ENCODE results near the gene SH3TC1. TPM values are rescaled to one million over a fixed set of nuclear protein-coding genes. Genes with fewer than 3 reads are reported as not detected.
A peak's percentile ranks its signal among the peaks of the same experiment; 100 is the strongest.

The SH3TC1 gene
- total and polyA plus RNA-seq, 10 of the 15 experiments (the other 5 are each of a cell fraction or from before 2014, with no cell fraction given) = 0.19 to 47.0 (median 18.4) TPM

DNA sequence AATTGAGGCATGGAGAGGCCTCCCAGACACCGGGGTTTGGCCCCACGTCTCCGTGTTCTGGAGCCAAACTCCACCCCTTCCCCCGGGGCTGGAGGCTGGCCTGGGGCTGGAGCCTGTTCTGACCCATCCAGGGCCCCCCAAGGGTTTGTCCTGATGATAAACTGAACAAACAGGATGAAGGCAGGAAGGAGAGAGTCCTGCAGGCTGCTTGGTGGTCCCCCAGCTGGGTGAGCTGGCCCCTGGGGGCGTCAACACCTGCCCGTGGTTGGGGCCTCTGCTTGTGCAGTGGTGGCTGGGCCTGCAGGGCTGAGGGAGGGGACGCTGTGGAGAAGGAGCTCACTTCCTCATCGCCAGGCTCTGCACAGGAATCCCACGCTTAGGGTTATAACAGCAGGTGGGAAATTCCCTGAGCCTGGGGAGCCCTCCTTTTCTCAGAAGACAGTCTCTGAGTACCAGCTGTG lies 2.3 kb downstream of the SH3TC1 start:
- FAIRE-seq (peak; percentile 95), DNase-seq (ENCODE audit: low read depth, low spot score) (peak; percentile 45), ATAC-seq (peak; percentile 66)
- CTCF ChIA-PET = interaction anchor here (0.9 to 2.6 kb wide), 9 partner anchors 9 to 236 kb away, joined by 3 to 29 read pairs (median 4); no protein-coding TSS in a partner anchor
- Histone ChIP-seq H3K9ac (ENCODE audit: control insufficient read depth, insufficient read depth, low read length) (peak overlapping the region; percentile 91), H3K36me3 (ENCODE audit: control insufficient read depth in 2 of 2, insufficient read depth in 2 of 2, low read length in 1 of 2) (peaks cover 3 to 7% of the 10 kb centered on the region in 2 experiments; a peak in 2 of 4 replicates), H2AFZ (ENCODE audit: control insufficient read depth, low read depth, low read length) (peak overlapping the region; percentile 55; the same call in 1 of the 2 replicates), H3K27me3 (replicated peaks in 1 of 2; ENCODE audit: control insufficient read depth in 2 of 2, insufficient read depth in 2 of 2, low read length in 1 of 2) (no peaks in the 10 kb centered on the region), H3K4me1 (ENCODE audit: control insufficient read depth, insufficient read depth, low read length) (peaks cover 62% of the 10 kb centered on the region), H3K79me2 (ENCODE audit: control insufficient read depth, insufficient read depth, low read length) (peaks cover 60% of the 10 kb centered on the region), H3K4me2 (ENCODE audit: control insufficient read depth, insufficient read depth) (peak overlapping the region; percentile 100), H3K9me3 (replicated peaks; ENCODE audit: control insufficient read depth, insufficient read depth, low read length) (no peaks in the 10 kb centered on the region), H4K20me1 (ENCODE audit: control insufficient read depth, insufficient read depth) (no peaks in the 10 kb centered on the region), H3K27ac (ENCODE audit: control insufficient read depth, insufficient read depth) (peak overlapping the region; percentile 94), H3K4me3 (peak overlapping the region; percentile 74)
- RAD21 ChIA-PET (ENCODE audit: unreplicated experiment) = interaction anchor here (0.7 to 2.7 kb wide), 9 partner anchors 9 to 41 kb away, joined by 3 to 22 read pairs (median 4); no protein-coding TSS in a partner anchor
- SMC1A ChIA-PET (ENCODE audit: uncharacterized antibody, unreplicated experiment) = interaction anchor here (0.5 to 3.0 kb wide), 12 partner anchors 9 to 234 kb away, joined by 3 to 19 read pairs (median 4); no protein-coding TSS in a partner anchor
- no TSS peak for BruUV-seq (replicated peaks)
- intact Hi-C loops (cut with micrococcal nuclease; ENCODE audit: unreplicated experiment) = loop anchor here (2.0 kb wide), 1 partner anchor 27 kb away; no protein-coding TSS in a partner anchor
- in situ Hi-C loops (cut with MboI) = no loop called here
- POLR2A ChIA-PET = interaction anchor here (0.7 to 2.1 kb wide), 6 partner anchors 20 to 234 kb away, joined by 3 to 14 read pairs (median 4); no protein-coding TSS in a partner anchor
- WGBS (ENCODE audit: insufficient coverage, insufficient replicate concordance, low lambda C conversion rate, missing lambda C conversion rate) = under 1% methylated on average over 9 of the region's 9 CpGs
- no peak for TF ChIP-seq SMARCA5 (IDR thresholded peaks at IDR 0.05)
- no peak for TF ChIP-seq CBX5 (IDR thresholded peaks at IDR 0.05; ENCODE audit: low read depth)
- TF ChIP-seq HDAC2 (IDR thresholded peaks at IDR 0.05) = no peak
- no peak for TF ChIP-seq CHD2 (IDR thresholded peaks at IDR 0.05; ENCODE audit: borderline replicate concordance, low read depth, low read length)
- TF ChIP-seq NRF1 (conservative IDR thresholded peaks at IDR 0.05; ENCODE audit: low read depth, low read length) = no peak
- TF ChIP-seq ZNF24 (IDR thresholded peaks at IDR 0.05) = no peak
- no peak for TF ChIP-seq MYB (IDR thresholded peaks at IDR 0.05; ENCODE audit: borderline replicate concordance, low read depth, low read length)
- TF ChIP-seq NR2C1 (IDR thresholded peaks at IDR 0.05) = no peak
- TF ChIP-seq ZZZ3 (IDR thresholded peaks at IDR 0.05; ENCODE audit: control insufficient read depth, insufficient read length, low read depth) = no peak
- TF ChIP-seq, protein P1, sequence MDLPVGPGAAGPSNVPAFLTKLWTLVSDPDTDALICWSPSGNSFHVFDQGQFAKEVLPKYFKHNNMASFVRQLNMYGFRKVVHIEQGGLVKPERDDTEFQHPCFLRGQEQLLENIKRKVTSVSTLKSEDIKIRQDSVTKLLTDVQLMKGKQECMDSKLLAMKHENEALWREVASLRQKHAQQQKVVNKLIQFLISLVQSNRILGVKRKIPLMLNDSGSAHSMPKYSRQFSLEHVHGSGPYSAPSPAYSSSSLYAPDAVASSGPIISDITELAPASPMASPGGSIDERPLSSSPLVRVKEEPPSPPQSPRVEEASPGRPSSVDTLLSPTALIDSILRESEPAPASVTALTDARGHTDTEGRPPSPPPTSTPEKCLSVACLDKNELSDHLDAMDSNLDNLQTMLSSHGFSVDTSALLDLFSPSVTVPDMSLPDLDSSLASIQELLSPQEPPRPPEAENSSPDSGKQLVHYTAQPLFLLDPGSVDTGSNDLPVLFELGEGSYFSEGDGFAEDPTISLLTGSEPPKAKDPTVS (IDR thresholded peaks at IDR 0.05; ENCODE audit: low read depth, low read length) = no peak
- TF ChIP-seq ETV6 (conservative IDR thresholded peaks at IDR 0.05 in 1 of 2, IDR thresholded peaks at IDR 0.05 in 1 of 2; ENCODE audit: borderline replicate concordance in 1 of 2, low read depth in 1 of 2) = no peak
- TF ChIP-seq SMAD5 (IDR thresholded peaks at IDR 0.05; ENCODE audit: low read depth) = no peak
- TF ChIP-seq JUNB (IDR thresholded peaks at IDR 0.05) = no peak
- no peak for TF ChIP-seq BMI1 (IDR thresholded peaks at IDR 0.05; ENCODE audit: borderline replicate concordance)
- no peak for TF ChIP-seq POLR2A (IDR thresholded peaks at IDR 0.05; ENCODE audit: low read depth, low read length)
- TF ChIP-seq FOS (IDR thresholded peaks at IDR 0.05; ENCODE audit: borderline replicate concordance, extremely low read depth, insufficient read length) = no peak
- no peak for TF ChIP-seq ZNF207 (IDR thresholded peaks at IDR 0.05; ENCODE audit: borderline replicate concordance)
- no peak for TF ChIP-seq NFXL1 (IDR thresholded peaks at IDR 0.05; ENCODE audit: borderline replicate concordance)
- TF ChIP-seq, protein P2, sequence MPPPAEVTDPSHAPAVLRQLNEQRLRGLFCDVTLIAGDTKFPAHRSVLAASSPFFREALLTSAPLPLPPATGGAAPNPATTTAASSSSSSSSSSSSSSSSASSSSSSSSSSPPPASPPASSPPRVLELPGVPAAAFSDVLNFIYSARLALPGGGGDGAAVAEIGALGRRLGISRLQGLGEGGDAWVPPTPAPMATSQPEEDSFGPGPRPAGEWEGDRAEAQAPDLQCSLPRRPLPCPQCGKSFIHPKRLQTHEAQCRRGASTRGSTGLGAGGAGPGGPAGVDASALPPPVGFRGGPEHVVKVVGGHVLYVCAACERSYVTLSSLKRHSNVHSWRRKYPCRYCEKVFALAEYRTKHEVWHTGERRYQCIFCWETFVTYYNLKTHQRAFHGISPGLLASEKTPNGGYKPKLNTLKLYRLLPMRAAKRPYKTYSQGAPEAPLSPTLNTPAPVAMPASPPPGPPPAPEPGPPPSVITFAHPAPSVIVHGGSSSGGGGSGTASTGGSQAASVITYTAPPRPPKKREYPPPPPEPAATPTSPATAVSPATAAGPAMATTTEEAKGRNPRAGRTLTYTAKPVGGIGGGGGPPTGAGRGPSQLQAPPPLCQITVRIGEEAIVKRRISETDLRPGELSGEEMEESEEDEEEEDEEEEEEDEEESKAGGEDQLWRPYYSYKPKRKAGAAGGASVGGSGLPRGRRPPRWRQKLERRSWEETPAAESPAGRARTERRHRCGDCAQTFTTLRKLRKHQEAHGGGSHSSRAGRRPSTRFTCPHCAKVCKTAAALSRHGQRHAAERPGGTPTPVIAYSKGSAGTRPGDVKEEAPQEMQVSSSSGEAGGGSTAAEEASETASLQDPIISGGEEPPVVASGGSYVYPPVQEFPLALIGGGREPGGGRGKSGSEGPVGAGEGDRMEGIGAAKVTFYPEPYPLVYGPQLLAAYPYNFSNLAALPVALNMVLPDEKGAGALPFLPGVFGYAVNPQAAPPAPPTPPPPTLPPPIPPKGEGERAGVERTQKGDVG (CRISPR knock-in tag; IDR thresholded peaks at IDR 0.05) = no peak
- TF ChIP-seq SUZ12 (IDR thresholded peaks at IDR 0.05; ENCODE audit: unreplicated experiment) = no peak
- TF ChIP-seq SRF (IDR thresholded peaks at IDR 0.05; ENCODE audit: low read depth in 2 of 2, low read length in 2 of 2) = no peak
- TF ChIP-seq RUNX3 (IDR thresholded peaks at IDR 0.05; ENCODE audit: low read length) = no peak
- TF ChIP-seq STAT3 (IDR thresholded peaks at IDR 0.05; ENCODE audit: low read depth, low read length) = no peak

Data from GM12878 (cell line).